Measurements from ENCODE around the gene OTX1. TPM values are rescaled to one million over a fixed set of nuclear protein-coding genes. Genes with fewer than 3 reads are reported as not detected.

The OTX1 gene
- polyA plus RNA-seq, 1 experiment = not detected

GRCh38 chr2:63035660-63036059 lies 15.0 kb upstream of the OTX1 start:
- DNase-seq (ENCODE audit: low read depth, low spot score) = no peak
- no peak for TF ChIP-seq CTCF (IDR thresholded peaks at IDR 0.05; ENCODE audit: low read depth, low read length)
- H3K27me3 ChIP-seq (ENCODE audit: control insufficient read depth, insufficient read depth, low read length) = no peaks in the 10 kb centered on the region
- no peak overlapping the region for H3K27ac ChIP-seq (ENCODE audit: low read depth, low read length)
- ChIA-PET CTCF (interaction anchor here (0.9 to 1.6 kb wide), 2 partner anchors 154 to 579 kb away, joined by 3 to 5 read pairs; no protein-coding TSS in a partner anchor), POLR2A (no interaction called here)
- H3K9me3 ChIP-seq (ENCODE audit: control insufficient read depth, insufficient read depth, low read length) = no peaks in the 10 kb centered on the region
- H3K4me3 ChIP-seq (ENCODE audit: low read depth, low read length) = no peak overlapping the region

- CTCF ChIA-PET = no interaction called here
- Histone ChIP-seq H3K27me3 (ENCODE audit: control insufficient read depth, insufficient read depth, low read length) (no peaks in the 10 kb centered on the region), H3K9me3 (ENCODE audit: control insufficient read depth, insufficient read depth, low read length) (no peaks in the 10 kb centered on the region), H3K4me3 (ENCODE audit: low read depth, low read length) (no peak overlapping the region), H3K27ac (ENCODE audit: low read depth, low read length) (no peak overlapping the region)
- POLR2A ChIA-PET = no interaction called here
- TF ChIP-seq CTCF (IDR thresholded peaks at IDR 0.05; ENCODE audit: low read depth, low read length) = no peak
- DNase-seq (ENCODE audit: low read depth, low spot score) = no peak
These were observed 12.6 kb upstream of the OTX1 start for GRCh38 chr2:63038034-63038433.

DNA sequence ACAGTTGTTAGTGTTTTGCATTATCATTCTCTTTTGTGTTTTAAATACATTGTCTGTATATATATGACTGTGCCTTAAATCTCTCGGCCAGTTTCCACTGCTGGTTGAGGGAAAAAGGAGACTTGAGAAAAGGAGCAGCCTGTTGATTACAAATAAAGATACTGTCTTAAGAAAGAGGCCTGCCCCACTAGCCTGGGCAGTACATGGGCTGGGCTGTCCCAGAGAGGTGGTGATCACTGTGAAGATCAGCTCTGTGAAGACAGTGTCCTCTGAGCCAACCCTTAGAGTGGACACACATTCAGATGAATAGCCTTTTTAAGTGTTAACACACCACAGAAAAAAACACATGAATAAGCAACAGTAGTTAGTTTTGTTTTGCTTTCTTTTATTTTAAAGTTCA lies 10.0 kb upstream of the OTX1 start:
- no peak overlapping the region for H3K27ac ChIP-seq (ENCODE audit: low read depth, low read length)
- DNase-seq (ENCODE audit: low read depth, low spot score) = no peak
- H3K27me3 ChIP-seq (ENCODE audit: control insufficient read depth, insufficient read depth, low read length) = no peaks in the 10 kb centered on the region
- ChIA-PET POLR2A (no interaction called here), CTCF (no interaction called here)
- no peak overlapping the region for H3K4me3 ChIP-seq (ENCODE audit: low read depth, low read length)
- no peak for TF ChIP-seq CTCF (IDR thresholded peaks at IDR 0.05; ENCODE audit: low read depth, low read length)
- no peaks in the 10 kb centered on the region for H3K9me3 ChIP-seq (ENCODE audit: control insufficient read depth, insufficient read depth, low read length)

- H3K27me3 ChIP-seq (ENCODE audit: control insufficient read depth, insufficient read depth, low read length) = no peaks in the 10 kb centered on the region
- no peaks in the 10 kb centered on the region for H3K9me3 ChIP-seq (ENCODE audit: control insufficient read depth, insufficient read depth, low read length)
- H3K27ac ChIP-seq (ENCODE audit: low read depth, low read length) = no peak overlapping the region
- POLR2A ChIA-PET = no interaction called here
- H3K4me3 ChIP-seq (ENCODE audit: low read depth, low read length) = no peak overlapping the region
- no peak for DNase-seq (ENCODE audit: low read depth, low spot score)
- TF ChIP-seq CTCF (IDR thresholded peaks at IDR 0.05; ENCODE audit: low read depth, low read length) = no peak
- CTCF ChIA-PET = interaction anchor here (0.7 kb wide), 1 partner anchor 20 kb away, joined by 3 read pairs; no protein-coding TSS in a partner anchor
These were observed 9.0 kb upstream of the OTX1 start for GRCh38 chr2:63041592-63041991.

- H3K27me3 ChIP-seq (ENCODE audit: control insufficient read depth, insufficient read depth, low read length) = peaks cover 29% of the 10 kb centered on the region
- ChIA-PET POLR2A (no interaction called here), CTCF (interaction anchor here (0.7 kb wide), 1 partner anchor 441 kb away, joined by 5 read pairs; no protein-coding TSS in a partner anchor)
- peaks cover 20% of the 10 kb centered on the region for H3K9me3 ChIP-seq (ENCODE audit: control insufficient read depth, insufficient read depth, low read length)
- no peak for DNase-seq (ENCODE audit: low read depth, low spot score)
- no peak overlapping the region for H3K27ac ChIP-seq (ENCODE audit: low read depth, low read length)
- TF ChIP-seq CTCF (IDR thresholded peaks at IDR 0.05; ENCODE audit: low read depth, low read length) = no peak
- no peak overlapping the region for H3K4me3 ChIP-seq (ENCODE audit: low read depth, low read length)
These were observed 6.0 kb upstream of the OTX1 start for GRCh38 chr2:63044362-63045327.
